Aorta (tissue), 5 donors: Measurements from ENCODE around the gene PIGL. TPM values are rescaled to one million over a fixed set of nuclear protein-coding genes. Genes with fewer than 3 reads are reported as not detected.

ENCODE experiments used
- ATAC-seq: fragments of 200-7000 bp; cut with Tn5 transposase; one replicate; pipeline ENCODE4 v1.9.1; 2022; ENCODE audit warnings: moderate library complexity; ENCODE audit not compliant: low FRiP score
- DNase-seq, 2 donors: peaks; one replicate each; pipeline ENCODE4 v3.0.0-alpha.2; 2020
- H3K27ac ChIP-seq, 2 donors: one replicate each; pipeline ENCODE4 v1.5.1; 2013; ENCODE audit warnings: low read length in 2 of 2, mild to moderate bottlenecking in 2 of 2, moderate library complexity in 2 of 2, control low read depth in 1 of 2, inconsistent platforms in 1 of 2, low read depth in 1 of 2
- H3K27me3 ChIP-seq, 2 donors: one replicate each; pipeline ENCODE4 v1.6.1; 2013; ENCODE audit warnings: control low read depth in 1 of 2, low read length in 1 of 2, mild to moderate bottlenecking in 1 of 2, moderate library complexity in 1 of 2; ENCODE audit not compliant: insufficient read depth in 2 of 2, control insufficient read depth in 1 of 2
- H3K36me3 ChIP-seq, 2 donors: one replicate each; pipeline ENCODE4 v1.6.1; 2013; ENCODE audit warnings: control low read depth in 1 of 2, low read length in 1 of 2, mild to moderate bottlenecking in 1 of 2; ENCODE audit not compliant: insufficient read depth in 2 of 2, control insufficient read depth in 1 of 2
- H3K4me1 ChIP-seq, 2 donors: one replicate each; pipeline ENCODE4 v1.6.1; 2013; ENCODE audit warnings: low read length in 2 of 2, control low read depth in 1 of 2, mild to moderate bottlenecking in 1 of 2, moderate library complexity in 1 of 2; ENCODE audit not compliant: insufficient read depth in 2 of 2, control insufficient read depth in 1 of 2
- H3K4me3 ChIP-seq, 2 donors: one replicate each; pipeline ENCODE4 v1.5.1; 2013; ENCODE audit warnings: low read length in 2 of 2, control low read depth in 1 of 2, mild to moderate bottlenecking in 1 of 2
- H3K9me3 ChIP-seq: one replicate; pipeline ENCODE4 v1.6.1; 2013; ENCODE audit warnings: mild to moderate bottlenecking, low read length; ENCODE audit not compliant: control insufficient read depth
- WGBS, 2 donors: extraction: QIAGEN DNeasy Blood & Tissue Kit; methylation state at CpG; one replicate each; pipeline ENCODE4 v1.1.7; 2013; 5-methylcytosine and 5-hydroxymethylcytosine counted together
- intact Hi-C, 2 donors: fragments of 100-400 bp; cut with DNase I; formaldehyde crosslinking; loops; one replicate each; pipeline versions ENCODE4 v1.14.2 to v1.15.0; 2022
- polyA plus RNA-seq, 2 donors: library from polyadenylated mRNA; stranded (reverse); fragments of 200-250 nt; gene quantifications; one replicate each; pipeline ENCODE4 v1.2.3, GENCODE V29; 2013
- total RNA-seq, 2 donors: library from RNA; stranded (reverse); fragmentation: NEBNext Ultra II Directional; extraction: Animal tissue kit (Norgen Biotek cat#: 25700); gene quantifications; one replicate each; pipeline ENCODE4 v1.2.1, GENCODE V29; 2021
- donor health status: healthy with polysubstance abuse.
- donor health status: Bipolar disorder and iron deficiency.
- donor health status: DM: no; HTN: no; CAD: no.
- donor health status: DM: no; HTN: no; CAD: no.
- donor health status: DM: yes; HTN: yes; CAD: no.

The PIGL gene
- total and polyA plus RNA-seq, 4 donors: 36.1 to 53.4 (median 53.3) TPM; not detected in 1

- intact Hi-C loops: no loop called here
- ATAC-seq (peak; percentile 84), DNase-seq (peak; percentile 80 to 82)
- Histone ChIP-seq H3K4me1 (no peaks in the 10 kb centered on the region), H3K4me3 (no peak overlapping the region), H3K27me3 (no peaks in the 10 kb centered on the region), H3K27ac (peak overlapping the region; percentile 56 to 73), H3K36me3 (no peaks in the 10 kb centered on the region), H3K9me3 (no peaks in the 10 kb centered on the region)
- WGBS, 2 donors: 4% methylated on average over 4 of the region's 4 CpGs
Observed at GRCh38 chr17:16255481-16255921, 38.5 kb downstream of the PIGL start.

GRCh38 chr17:16258901-16259300 lies 41.9 kb downstream of the PIGL start:
- intact Hi-C loops: no loop called here
- no peak overlapping the region for H3K4me3 ChIP-seq
- no peaks in the 10 kb centered on the region for H3K9me3 ChIP-seq
- H3K4me1 ChIP-seq: no peaks in the 10 kb centered on the region
- WGBS, 2 donors: 81 to 100% methylated on average over 1 of the region's 1 CpG
- H3K36me3 ChIP-seq: no peaks in the 10 kb centered on the region
- ATAC-seq (no peak), DNase-seq (no peak)
- no peaks in the 10 kb centered on the region for H3K27me3 ChIP-seq
- no peak overlapping the region for H3K27ac ChIP-seq

GRCh38 chr17:16259926-16260325 lies 42.9 kb downstream of the PIGL start:
- Histone ChIP-seq H3K36me3 (no peaks in the 10 kb centered on the region), H3K9me3 (no peaks in the 10 kb centered on the region), H3K4me1 (no peaks in the 10 kb centered on the region), H3K27ac (no peak overlapping the region), H3K27me3 (no peaks in the 10 kb centered on the region), H3K4me3 (no peak overlapping the region)
- intact Hi-C loops: no loop called here
- ATAC-seq (no peak), DNase-seq (no peak)
- 85% methylated on average over 6 of the region's 6 CpGs for WGBS, 2 donors

GRCh38 chr17:16261049-16261448 lies 44.0 kb downstream of the PIGL start:
- Histone ChIP-seq H3K27ac (no peak overlapping the region), H3K36me3 (no peaks in the 10 kb centered on the region), H3K4me1 (no peaks in the 10 kb centered on the region), H3K27me3 (no peaks in the 10 kb centered on the region), H3K4me3 (no peak overlapping the region), H3K9me3 (no peaks in the 10 kb centered on the region)
- intact Hi-C loops: no loop called here
- ATAC-seq: no peak
- DNase-seq: no peak
- WGBS, 2 donors: 79 to 98% methylated on average over 3 of the region's 3 CpGs

GRCh38 chr17:16262201-16262600 lies 45.2 kb downstream of the PIGL start:
- Histone ChIP-seq H3K36me3 (no peaks in the 10 kb centered on the region), H3K9me3 (no peaks in the 10 kb centered on the region), H3K4me3 (no peak overlapping the region), H3K27me3 (no peaks in the 10 kb centered on the region), H3K4me1 (no peaks in the 10 kb centered on the region), H3K27ac (no peak overlapping the region)
- no peak for ATAC-seq
- intact Hi-C loops: no loop called here
- 91 to 92% methylated on average over 4 of the region's 4 CpGs for WGBS, 2 donors
- no peak for DNase-seq

GRCh38 chr17:16267174-16267573 lies 50.2 kb downstream of the PIGL start:
- DNase-seq: no peak
- Histone ChIP-seq H3K9me3 (no peaks in the 10 kb centered on the region), H3K36me3 (no peaks in the 10 kb centered on the region), H3K4me1 (no peaks in the 10 kb centered on the region), H3K27me3 (no peaks in the 10 kb centered on the region), H3K4me3 (no peak overlapping the region), H3K27ac (no peak overlapping the region)
- intact Hi-C loops: no loop called here
- 95 to 96% methylated on average over 6 of the region's 6 CpGs for WGBS, 2 donors
- ATAC-seq: no peak

- H3K27me3 ChIP-seq: no peaks in the 10 kb centered on the region
- WGBS, 2 donors: 83 to 88% methylated on average over 2 of the region's 2 CpGs
- H3K4me1 ChIP-seq: no peaks in the 10 kb centered on the region
- no peaks in the 10 kb centered on the region for H3K36me3 ChIP-seq
- H3K4me3 ChIP-seq: no peak overlapping the region
- no peak overlapping the region for H3K27ac ChIP-seq
- intact Hi-C loops: no loop called here
- DNase-seq (no peak), ATAC-seq (no peak)
- no peaks in the 10 kb centered on the region for H3K9me3 ChIP-seq
Observed at GRCh38 chr17:16269658-16270057, 52.6 kb downstream of the PIGL start.

- Histone ChIP-seq H3K4me3 (no peak overlapping the region), H3K27ac (no peak overlapping the region), H3K9me3 (no peaks in the 10 kb centered on the region), H3K4me1 (peaks cover 0 to 2% of the 10 kb centered on the region in 2 donors), H3K27me3 (no peaks in the 10 kb centered on the region), H3K36me3 (no peaks in the 10 kb centered on the region)
- WGBS, 2 donors: 95 to 97% methylated on average over 3 of the region's 3 CpGs
- intact Hi-C loops: no loop called here
- DNase-seq: no peak
- ATAC-seq: no peak
Observed at GRCh38 chr17:16272111-16272840, 55.3 kb downstream of the PIGL start.

- ATAC-seq (no peak), DNase-seq (no peak)
- no peaks in the 10 kb centered on the region for H3K27me3 ChIP-seq
- H3K4me1 ChIP-seq: peaks cover 0 to 2% of the 10 kb centered on the region in 2 donors
- intact Hi-C loops: no loop called here
- H3K4me3 ChIP-seq: no peak overlapping the region
- no peaks in the 10 kb centered on the region for H3K36me3 ChIP-seq
- no peak overlapping the region for H3K27ac ChIP-seq
- no peaks in the 10 kb centered on the region for H3K9me3 ChIP-seq
- 79 to 95% methylated on average over 1 of the region's 1 CpG for WGBS, 2 donors
Observed at GRCh38 chr17:16273499-16273898, 56.5 kb downstream of the PIGL start.
